ENCODE results near the gene PEX13.

- TF ChIP-seq POLR2A (IDR thresholded peaks at IDR 0.05) (no peak), CTCF (IDR thresholded peaks at IDR 0.05) (no peak), EP300 (IDR thresholded peaks at IDR 0.05) (no peak), POLR2AphosphoS5 (IDR thresholded peaks at IDR 0.05) (no peak)
Measured at GRCh38 chr2:61055557-61055956, 38.0 kb downstream of the PEX13 start.

All from sigmoid colon (tissue), 4 donors.